Suprapubic skin (tissue), 4 donors: Measurements from ENCODE around the gene NINL. TPM values are rescaled to one million over a fixed set of nuclear protein-coding genes. Genes with fewer than 3 reads are reported as not detected.
A peak's percentile ranks its signal among the peaks of the same experiment; 100 is the strongest.

ENCODE experiments used
- DNase-seq, 2 donors: peaks; one replicate each; pipeline ENCODE4 v3.0.0-alpha.2; 2019; ENCODE audit warnings: low spot score in 2 of 2
- H3K27ac ChIP-seq: fragments of 200-600 bp; sonication (generic); one replicate; pipeline ENCODE4 v1.5.1; 2019
- H3K27me3 ChIP-seq: fragments of 200-600 bp; sonication (generic); one replicate; pipeline ENCODE4 v1.5.1; 2019
- H3K36me3 ChIP-seq: fragments of 200-600 bp; sonication (generic); one replicate; pipeline ENCODE4 v1.5.1; 2019
- H3K4me1 ChIP-seq: fragments of 200-600 bp; sonication (generic); one replicate; pipeline ENCODE4 v1.5.1; 2019
- H3K4me3 ChIP-seq: fragments of 200-600 bp; sonication (generic); one replicate; pipeline ENCODE4 v1.5.1; 2019; ENCODE audit warnings: mild to moderate bottlenecking
- H3K9me3 ChIP-seq: fragments of 200-600 bp; sonication (generic); one replicate; pipeline ENCODE4 v1.5.1; 2019
- EP300 ChIP-seq: sonication (generic); formaldehyde crosslinking; IDR thresholded peaks from one replicate; pipeline ENCODE4 v1.6.1; 2017; ENCODE audit warnings: antibody characterized with exemption
- POLR2A ChIP-seq, 2 donors: fragments of 450-650 bp; IDR thresholded peaks; one replicate each; pipeline ENCODE4 v1.6.1; 2017; ENCODE audit warnings: antibody characterized with exemption in 2 of 2, mild to moderate bottlenecking in 2 of 2, moderate library complexity in 2 of 2
- POLR2AphosphoS5 ChIP-seq, 3 donors: sonication (generic); formaldehyde crosslinking; IDR thresholded peaks; one replicate each; pipeline ENCODE4 v1.6.1; 2017; ENCODE audit warnings: antibody characterized with exemption in 3 of 3
- WGBS: methylation state at CpG from one replicate; pipeline ENCODE4 v1.1.5; 2018; 5-methylcytosine and 5-hydroxymethylcytosine counted together
- total RNA-seq, 4 donors: library from RNA; depleted of rRNA; stranded (reverse); fragments of >200 nt; gene quantifications; one replicate each; pipeline ENCODE4 v1.1.0, GENCODE V29; 2016
- TF ChIP-seq, protein P1 (sequence below), 2 donors: fragments of 200-600 bp in 1 of 2; fragments of 450-650 bp in 1 of 2; sonication (generic) in 1 of 2; IDR thresholded peaks; one replicate each; pipeline ENCODE4 v1.5.1; 2016 to 2019; ENCODE audit warnings: antibody characterized with exemption in 2 of 2, mild to moderate bottlenecking in 1 of 2, moderate library complexity in 1 of 2

The NINL gene
- total RNA-seq, 4 donors from 2014 or later: 2.0 to 6.9 (median 2.6) TPM

- H3K9me3 ChIP-seq: no peaks in the 10 kb centered on the region
- H3K4me1 ChIP-seq: peaks cover 14% of the 10 kb centered on the region
- no peak overlapping the region for H3K4me3 ChIP-seq
- H3K27ac ChIP-seq: no peak overlapping the region
- no peaks in the 10 kb centered on the region for H3K36me3 ChIP-seq
- H3K27me3 ChIP-seq: no peaks in the 10 kb centered on the region
- DNase-seq: no peak
- 80% methylated on average over 4 of the region's 4 CpGs for WGBS
- TF ChIP-seq EP300: no peak
- no peak for TF ChIP-seq POLR2AphosphoS5 (IDR thresholded peaks at IDR 0.05)
- TF ChIP-seq, protein P1, sequence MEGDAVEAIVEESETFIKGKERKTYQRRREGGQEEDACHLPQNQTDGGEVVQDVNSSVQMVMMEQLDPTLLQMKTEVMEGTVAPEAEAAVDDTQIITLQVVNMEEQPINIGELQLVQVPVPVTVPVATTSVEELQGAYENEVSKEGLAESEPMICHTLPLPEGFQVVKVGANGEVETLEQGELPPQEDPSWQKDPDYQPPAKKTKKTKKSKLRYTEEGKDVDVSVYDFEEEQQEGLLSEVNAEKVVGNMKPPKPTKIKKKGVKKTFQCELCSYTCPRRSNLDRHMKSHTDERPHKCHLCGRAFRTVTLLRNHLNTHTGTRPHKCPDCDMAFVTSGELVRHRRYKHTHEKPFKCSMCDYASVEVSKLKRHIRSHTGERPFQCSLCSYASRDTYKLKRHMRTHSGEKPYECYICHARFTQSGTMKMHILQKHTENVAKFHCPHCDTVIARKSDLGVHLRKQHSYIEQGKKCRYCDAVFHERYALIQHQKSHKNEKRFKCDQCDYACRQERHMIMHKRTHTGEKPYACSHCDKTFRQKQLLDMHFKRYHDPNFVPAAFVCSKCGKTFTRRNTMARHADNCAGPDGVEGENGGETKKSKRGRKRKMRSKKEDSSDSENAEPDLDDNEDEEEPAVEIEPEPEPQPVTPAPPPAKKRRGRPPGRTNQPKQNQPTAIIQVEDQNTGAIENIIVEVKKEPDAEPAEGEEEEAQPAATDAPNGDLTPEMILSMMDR (IDR thresholded peaks at IDR 0.05): no peak
- TF ChIP-seq POLR2A (IDR thresholded peaks at IDR 0.05): no peak
These were observed 41.0 kb downstream of the NINL start for GRCh38 chr20:25544311-25544710.

DNA sequence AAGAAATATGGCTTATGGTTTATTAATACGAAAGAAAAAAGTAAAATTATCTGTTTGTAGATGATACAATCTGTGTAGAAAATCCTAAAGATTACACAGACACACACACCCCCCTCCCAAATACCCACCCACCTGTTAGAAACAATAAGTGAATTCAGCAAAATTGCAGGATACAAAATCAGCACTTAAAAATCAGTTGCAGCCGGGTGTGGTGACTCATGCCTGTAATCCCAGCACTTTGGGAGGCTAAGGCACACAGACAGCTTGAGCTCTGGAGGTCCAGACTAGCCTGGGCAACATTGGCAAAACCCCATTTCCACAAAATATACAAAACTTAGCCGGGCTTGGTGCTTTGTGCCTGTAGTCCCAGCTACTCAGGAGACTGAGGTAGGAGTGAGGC, 42.3 kb downstream of the NINL start:
- Histone ChIP-seq H3K27me3 (no peaks in the 10 kb centered on the region), H3K4me1 (peaks cover 19% of the 10 kb centered on the region), H3K9me3 (no peaks in the 10 kb centered on the region), H3K27ac (no peak overlapping the region), H3K36me3 (no peaks in the 10 kb centered on the region), H3K4me3 (no peak overlapping the region)
- TF ChIP-seq POLR2AphosphoS5 (IDR thresholded peaks at IDR 0.05): no peak
- TF ChIP-seq EP300: no peak
- TF ChIP-seq, protein P1 (IDR thresholded peaks at IDR 0.05): no peak
- TF ChIP-seq POLR2A (IDR thresholded peaks at IDR 0.05): no peak
- whole genome bisulfite sequencing: 76% methylated on average over 3 of the region's 3 CpGs
- DNase-seq: no peak

DNA sequence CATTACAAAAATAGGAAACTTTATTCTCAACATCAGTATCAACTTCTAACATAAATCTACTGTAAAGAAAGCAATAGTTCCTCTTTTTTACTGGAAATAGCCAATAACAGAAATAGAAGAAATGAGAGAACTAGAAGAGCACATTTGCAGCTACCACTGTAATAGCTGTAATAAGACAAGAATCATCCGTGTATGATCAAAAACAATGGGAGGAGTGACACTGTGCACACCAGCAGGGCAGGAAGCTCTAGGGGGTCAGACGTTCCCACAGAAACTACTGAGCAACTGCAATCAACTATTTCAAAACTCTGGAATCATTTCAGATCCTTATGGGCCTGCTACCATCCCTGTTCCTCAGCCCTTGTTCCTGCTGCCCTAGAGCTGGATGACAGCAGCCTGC, 43.7 kb downstream of the NINL start:
- Histone ChIP-seq H3K36me3 (no peaks in the 10 kb centered on the region), H3K27ac (no peak overlapping the region), H3K27me3 (no peaks in the 10 kb centered on the region), H3K4me1 (peaks cover 19% of the 10 kb centered on the region), H3K4me3 (no peak overlapping the region), H3K9me3 (no peaks in the 10 kb centered on the region)
- TF ChIP-seq EP300 (no peak), POLR2AphosphoS5 (IDR thresholded peaks at IDR 0.05) (no peak), POLR2A (IDR thresholded peaks at IDR 0.05) (no peak)
- TF ChIP-seq, protein P1 (IDR thresholded peaks at IDR 0.05): no peak
- DNase-seq: no peak
- 28% methylated on average over 2 of the region's 2 CpGs for WGBS

DNA sequence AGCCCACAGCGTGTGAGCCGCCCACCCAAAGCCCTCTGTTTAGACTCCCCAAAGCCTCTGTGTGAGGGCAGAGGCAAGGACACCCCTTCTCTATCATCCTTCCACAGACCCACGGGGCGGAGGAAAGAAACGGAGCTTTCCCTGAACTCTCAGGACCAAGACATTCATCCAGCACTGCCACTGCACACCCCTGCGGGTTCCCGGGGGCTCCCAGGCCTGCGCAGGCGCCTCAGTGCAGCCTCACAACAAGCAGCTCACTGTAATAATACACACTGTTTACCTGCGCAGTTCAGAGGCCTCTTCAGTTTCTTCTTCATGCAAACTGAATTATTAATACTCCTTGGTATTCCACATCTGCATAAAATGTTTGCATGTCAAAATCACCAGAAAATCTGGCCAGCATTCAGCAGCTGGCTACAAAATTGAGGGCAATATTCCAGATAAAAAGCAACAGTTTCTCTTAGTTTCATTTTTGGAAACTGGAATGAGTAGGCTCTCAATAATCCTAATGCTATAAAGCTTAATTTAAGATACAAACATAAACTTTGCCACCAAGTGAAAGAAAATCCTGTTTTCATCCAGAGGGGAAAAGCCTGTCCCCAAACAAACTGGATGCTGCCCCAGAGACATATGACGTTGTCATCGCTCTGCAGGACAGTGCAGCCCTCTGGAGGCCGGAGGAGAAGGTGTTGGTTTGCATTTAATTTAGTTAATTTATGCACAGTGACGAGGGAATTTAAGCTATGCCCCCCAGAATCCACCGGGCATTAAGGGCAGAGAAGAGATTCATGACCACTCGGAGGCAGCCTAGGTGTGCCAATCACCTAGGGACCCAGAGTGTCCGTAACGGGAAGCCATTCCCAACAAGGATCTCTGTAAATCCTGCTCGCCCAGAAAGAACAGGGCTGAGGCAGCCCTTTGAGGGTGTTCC, 45.3 kb downstream of the NINL start:
- Histone ChIP-seq H3K27me3 (no peaks in the 10 kb centered on the region), H3K4me1 (peaks cover 19% of the 10 kb centered on the region), H3K27ac (no peak overlapping the region), H3K36me3 (no peaks in the 10 kb centered on the region), H3K4me3 (peak overlapping the region; percentile 29), H3K9me3 (no peaks in the 10 kb centered on the region)
- no peak for DNase-seq
- TF ChIP-seq POLR2AphosphoS5 (IDR thresholded peaks at IDR 0.05) (no peak), EP300 (no peak)
- TF ChIP-seq, protein P1 (IDR thresholded peaks at IDR 0.05): peak in 1 of 2 donors; percentile 22
- WGBS: 47% methylated on average over 17 of the region's 19 CpGs

DNA sequence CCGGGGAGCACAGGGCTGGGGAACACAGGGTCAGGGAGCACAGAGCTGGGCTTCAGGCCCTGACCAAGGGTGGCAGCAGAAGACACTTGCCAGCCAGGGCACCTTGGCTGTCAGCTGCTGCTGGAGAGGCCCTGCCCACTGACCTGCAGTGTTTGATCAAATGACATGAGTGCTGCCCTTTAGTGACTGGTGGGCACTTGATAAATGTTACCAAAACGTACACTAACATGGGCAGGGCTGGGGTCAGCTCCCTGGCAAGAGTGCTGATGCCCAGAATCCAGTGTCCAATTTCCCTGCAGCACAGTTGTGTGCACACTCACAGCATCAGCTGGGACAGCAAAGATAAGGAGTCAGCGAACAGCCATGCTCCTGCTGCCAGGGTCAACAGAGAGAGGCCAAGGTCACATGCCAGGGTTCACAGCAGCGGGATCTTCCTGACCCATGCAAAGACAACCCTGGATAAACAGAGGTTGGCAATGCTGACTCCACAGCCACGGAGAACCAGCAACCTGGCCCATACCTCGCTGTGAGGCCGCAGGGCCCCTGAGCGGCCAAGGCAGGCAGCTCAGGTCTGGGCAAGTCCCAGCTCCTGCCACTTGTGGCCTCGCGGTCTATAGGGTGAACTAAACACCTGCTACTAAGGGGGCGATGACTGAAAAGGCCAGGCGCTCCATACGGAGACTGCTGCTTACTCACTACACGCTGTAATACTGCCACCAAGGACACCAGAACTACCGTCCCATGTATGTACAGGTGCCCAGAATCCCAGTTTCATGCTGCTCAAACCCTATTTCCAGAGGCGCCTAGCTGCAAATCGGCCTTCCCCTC, 46.3 kb downstream of the NINL start:
- Histone ChIP-seq H3K4me1 (peaks cover 19% of the 10 kb centered on the region), H3K36me3 (no peaks in the 10 kb centered on the region), H3K4me3 (peak overlapping the region; percentile 29), H3K9me3 (no peaks in the 10 kb centered on the region), H3K27ac (no peak overlapping the region), H3K27me3 (no peaks in the 10 kb centered on the region)
- 59% methylated on average over 14 of the region's 17 CpGs for WGBS
- DNase-seq: no peak
- TF ChIP-seq POLR2AphosphoS5 (IDR thresholded peaks at IDR 0.05) (no peak), POLR2A (IDR thresholded peaks at IDR 0.05) (no peak), EP300 (no peak)
- TF ChIP-seq, protein P1 (IDR thresholded peaks at IDR 0.05): no peak
